ENCODE results near the gene PRICKLE4. TPM values are rescaled to one million over a fixed set of nuclear protein-coding genes. Genes with fewer than 3 reads are reported as not detected.
A peak's percentile ranks its signal among the peaks of the same experiment; 100 is the strongest.

The PRICKLE4 gene
- total RNA-seq, 4 donors from 2014 or later = 2.1 to 5.8 (median 4.1) TPM

DNA sequence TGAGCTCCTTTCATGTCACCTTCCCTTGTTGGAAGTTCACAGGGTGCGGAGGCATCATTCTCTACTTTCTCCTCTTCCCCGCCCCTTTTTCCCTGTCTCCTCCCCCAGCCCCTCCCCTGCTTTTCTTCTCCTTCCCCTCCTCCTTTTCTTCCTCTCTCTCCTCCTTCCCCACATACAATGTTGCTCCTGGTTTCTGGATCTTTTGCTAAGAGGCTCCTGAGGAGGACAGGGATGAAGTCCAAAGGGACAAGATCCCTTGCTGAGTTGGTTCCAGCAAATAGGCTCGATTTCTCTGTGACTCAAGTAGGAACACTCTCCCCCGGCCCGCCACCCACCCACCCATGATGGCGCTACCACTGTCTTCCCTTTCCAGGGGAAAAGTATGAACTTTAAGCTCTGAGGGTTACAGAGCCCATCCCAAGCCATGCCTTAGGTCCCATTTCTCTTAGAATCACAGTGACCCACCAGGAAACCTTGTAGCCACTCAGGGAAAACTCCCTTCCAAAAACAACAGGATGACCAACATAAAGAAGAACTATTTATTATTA lies 44.3 kb upstream of the PRICKLE4 start:
- TF ChIP-seq EP300 (IDR thresholded peaks at IDR 0.05) (no peak), CTCF (IDR thresholded peaks at IDR 0.05) (no peak), POLR2AphosphoS5 (IDR thresholded peaks at IDR 0.05) (no peak), POLR2A (IDR thresholded peaks at IDR 0.05; ENCODE audit: low read depth) (no peak)
- no peak for DNase-seq (ENCODE audit: extremely low spot score)
- peak overlapping the region in 2 of 4 donors; percentile 98 for H3K4me3 ChIP-seq
- intact Hi-C loops (cut with DNase I) = loop anchor here (5.0 kb wide), 1 partner anchor 41 kb away; the partner anchor contains the start of gene FRS3
- H3K27ac ChIP-seq (replicated peaks in 1 of 4) = no peak overlapping the region
- peaks cover 31 to 37% (median 34%) of the 10 kb centered on the region in 4 donors for H3K4me1 ChIP-seq
- WGBS = 78% methylated on average over 6 of the region's 6 CpGs
- peaks cover 0 to 6% (median 0%) of the 10 kb centered on the region in 4 donors for H3K27me3 ChIP-seq
- H3K36me3 ChIP-seq = no peaks in the 10 kb centered on the region
- H3K9me3 ChIP-seq = no peaks in the 10 kb centered on the region

- H3K27me3 ChIP-seq = peaks cover 0 to 6% (median 0%) of the 10 kb centered on the region in 4 donors
- no peaks in the 10 kb centered on the region for H3K36me3 ChIP-seq
- no peak for DNase-seq (ENCODE audit: extremely low spot score)
- intact Hi-C loops (cut with DNase I) = loop anchor here (5.0 kb wide), 1 partner anchor 40 kb away; the partner anchor contains the start of gene FRS3
- no peaks in the 10 kb centered on the region for H3K9me3 ChIP-seq
- no peak for TF ChIP-seq POLR2AphosphoS5 (IDR thresholded peaks at IDR 0.05)
- no peak for TF ChIP-seq EP300 (IDR thresholded peaks at IDR 0.05)
- no peak for TF ChIP-seq CTCF (IDR thresholded peaks at IDR 0.05)
- no peak for TF ChIP-seq POLR2A (IDR thresholded peaks at IDR 0.05; ENCODE audit: low read depth)
- H3K27ac ChIP-seq (replicated peaks in 1 of 4) = no peak overlapping the region
- H3K4me1 ChIP-seq = peaks cover 23 to 30% (median 27%) of the 10 kb centered on the region in 4 donors
- WGBS = 88% methylated on average over 12 of the region's 13 CpGs
- no peak overlapping the region for H3K4me3 ChIP-seq
Observed at GRCh38 chr6:41736800-41737555, 43.6 kb upstream of the PRICKLE4 start.

GRCh38 chr6:41737591-41738130 lies 42.9 kb upstream of the PRICKLE4 start:
- no peak overlapping the region for H3K4me3 ChIP-seq
- no peak for DNase-seq (ENCODE audit: extremely low spot score)

GRCh38 chr6:41739041-41739440 lies 41.5 kb upstream of the PRICKLE4 start:
- Histone ChIP-seq H3K4me3 (no peak overlapping the region), H3K9me3 (no peaks in the 10 kb centered on the region), H3K27ac (replicated peaks in 1 of 4) (no peak overlapping the region), H3K27me3 (peaks cover 0 to 6% (median 0%) of the 10 kb centered on the region in 4 donors), H3K4me1 (peaks cover 6 to 9% (median 8%) of the 10 kb centered on the region in 4 donors), H3K36me3 (no peaks in the 10 kb centered on the region)
- no peak for TF ChIP-seq EP300 (IDR thresholded peaks at IDR 0.05)
- TF ChIP-seq POLR2AphosphoS5 (IDR thresholded peaks at IDR 0.05) = no peak
- TF ChIP-seq CTCF (IDR thresholded peaks at IDR 0.05) = no peak
- TF ChIP-seq POLR2A (IDR thresholded peaks at IDR 0.05; ENCODE audit: low read depth) = no peak
- 82% methylated on average over 4 of the region's 4 CpGs for WGBS
- intact Hi-C loops (cut with DNase I) = loop anchor here (5.0 kb wide), 1 partner anchor 38 kb away; the partner anchor contains the start of gene FRS3
- no peak for DNase-seq (ENCODE audit: extremely low spot score)

More at GRCh38 chr6:41737591-41738130, 42.9 kb upstream of the PRICKLE4 start:
- Histone ChIP-seq H3K9me3 (no peaks in the 10 kb centered on the region), H3K36me3 (no peaks in the 10 kb centered on the region), H3K4me1 (peaks cover 18 to 23% (median 21%) of the 10 kb centered on the region in 4 donors), H3K27ac (replicated peaks in 1 of 4) (no peak overlapping the region), H3K27me3 (peaks cover 0 to 6% (median 0%) of the 10 kb centered on the region in 4 donors)
- 95% methylated on average over 6 of the region's 6 CpGs for WGBS
- intact Hi-C loops (cut with DNase I) = loop anchor here (5.0 kb wide), 1 partner anchor 40 kb away; the partner anchor contains the start of gene FRS3
- no peak for TF ChIP-seq EP300 (IDR thresholded peaks at IDR 0.05)
